Bone marrow (tissue), 2 donors: ENCODE results near the gene DNAJC12.
"Not testable (repeated sequence)": the region's sequence is repeated elsewhere in the genome, so short reads cannot be mapped to it uniquely, and the experiment has no call there.

ENCODE experiments used
- DNase-seq, 2 donors: peaks; one replicate each; lab custom pipeline; 2025; lab: John Stamatoyannopoulos, UW

The DNAJC12 gene

DNA sequence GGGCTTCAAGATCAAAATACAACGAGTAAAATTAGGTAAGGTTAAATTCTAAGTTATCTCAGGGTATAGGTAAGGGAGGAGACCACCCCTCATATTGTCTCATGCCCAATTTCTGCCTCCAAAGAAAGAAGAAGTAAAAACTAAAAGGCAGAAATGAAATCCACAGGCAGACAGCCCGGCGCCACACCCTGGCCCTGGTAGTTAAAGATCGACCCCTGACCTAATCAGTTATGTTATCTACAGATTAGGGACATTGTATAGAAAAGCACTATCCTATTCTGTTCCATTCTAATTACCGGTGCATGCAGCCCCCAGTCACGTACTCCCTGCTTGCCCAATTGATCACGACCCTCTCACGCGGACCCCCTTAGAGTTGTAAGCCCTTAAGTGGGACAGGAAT, 75.4 kb downstream of the DNAJC12 start:
- DNase-seq, result not testable (repeated sequence)

- DNase-seq, result no peak
Observed at GRCh38 chr10:67760272-67760671, 77.7 kb downstream of the DNAJC12 start.
